ENCODE data around the gene CCDC195.

CCDC195 gene

GRCh38 chr2:224716201-224716600 lies at the start of gene CCDC195:
Gene CCDC195 (minus strand): TSS chr2:224716365. CDS start chr2:224716365, 0 bp downstream.
- DNase-seq, result no peak

GRCh38 chr2:224764565-224765236 lies 48.5 kb upstream of the CCDC195 start:
- no peak for DNase-seq

GRCh38 chr2:224757934-224758548 lies 41.9 kb upstream of the CCDC195 start:
- DNase-seq, result no peak

GRCh38 chr2:224753743-224754540 lies 37.8 kb upstream of the CCDC195 start:
- DNase-seq, result no peak

- no peak for DNase-seq
These were observed 36.0 kb upstream of the CCDC195 start for GRCh38 chr2:224751996-224752698.

GRCh38 chr2:224749136-224749535 lies 33.0 kb upstream of the CCDC195 start:
- DNase-seq, result no peak

GRCh38 chr2:224747765-224748164 lies 31.6 kb upstream of the CCDC195 start:
- DNase-seq, result no peak

- no peak for DNase-seq
These were observed 20.1 kb upstream of the CCDC195 start for GRCh38 chr2:224736227-224736626.

GRCh38 chr2:224734949-224735348 lies 18.8 kb upstream of the CCDC195 start:
- no peak for DNase-seq

- DNase-seq, result no peak
These were observed 15.5 kb upstream of the CCDC195 start for GRCh38 chr2:224731665-224732064.

GRCh38 chr2:224729435-224729834 lies 13.3 kb upstream of the CCDC195 start:
- DNase-seq, result no peak

- no peak for DNase-seq
These were observed 8.2 kb upstream of the CCDC195 start for GRCh38 chr2:224724331-224724730.

- no peak for DNase-seq
These were observed 7.5 kb upstream of the CCDC195 start for GRCh38 chr2:224723586-224724217.

GRCh38 chr2:224722770-224723169 lies 6.6 kb upstream of the CCDC195 start:
- DNase-seq, result no peak

GRCh38 chr2:224722250-224722649 lies 6.1 kb upstream of the CCDC195 start:
- peak; percentile 7 for DNase-seq

- DNase-seq, result no peak
These were observed 756 bp upstream of the CCDC195 start for GRCh38 chr2:224716921-224717320.

- no peak for DNase-seq
These were observed 4.1 kb downstream of the CCDC195 start for GRCh38 chr2:224711859-224712665.

- no peak for DNase-seq
These were observed 4.8 kb downstream of the CCDC195 start for GRCh38 chr2:224711381-224711780.

- no peak for DNase-seq
These were observed 6.9 kb downstream of the CCDC195 start for GRCh38 chr2:224709301-224709700.

GRCh38 chr2:224694502-224694901 lies 21.7 kb downstream of the CCDC195 start:
- no peak for DNase-seq

GRCh38 chr2:224691563-224691962 lies 24.6 kb downstream of the CCDC195 start:
- DNase-seq, result no peak

GRCh38 chr2:224690868-224691267 lies 25.3 kb downstream of the CCDC195 start:
- no peak for DNase-seq

Data from stimulated activated CD4-positive, alpha-beta T cell treated with anti-CD3 and anti-CD28 coated beads, Interleukin-15, amount 100 ng/mL, for 24 hours (primary cell).